Measurements from ENCODE around the gene MAPK8IP3.

The MAPK8IP3 gene

DNA sequence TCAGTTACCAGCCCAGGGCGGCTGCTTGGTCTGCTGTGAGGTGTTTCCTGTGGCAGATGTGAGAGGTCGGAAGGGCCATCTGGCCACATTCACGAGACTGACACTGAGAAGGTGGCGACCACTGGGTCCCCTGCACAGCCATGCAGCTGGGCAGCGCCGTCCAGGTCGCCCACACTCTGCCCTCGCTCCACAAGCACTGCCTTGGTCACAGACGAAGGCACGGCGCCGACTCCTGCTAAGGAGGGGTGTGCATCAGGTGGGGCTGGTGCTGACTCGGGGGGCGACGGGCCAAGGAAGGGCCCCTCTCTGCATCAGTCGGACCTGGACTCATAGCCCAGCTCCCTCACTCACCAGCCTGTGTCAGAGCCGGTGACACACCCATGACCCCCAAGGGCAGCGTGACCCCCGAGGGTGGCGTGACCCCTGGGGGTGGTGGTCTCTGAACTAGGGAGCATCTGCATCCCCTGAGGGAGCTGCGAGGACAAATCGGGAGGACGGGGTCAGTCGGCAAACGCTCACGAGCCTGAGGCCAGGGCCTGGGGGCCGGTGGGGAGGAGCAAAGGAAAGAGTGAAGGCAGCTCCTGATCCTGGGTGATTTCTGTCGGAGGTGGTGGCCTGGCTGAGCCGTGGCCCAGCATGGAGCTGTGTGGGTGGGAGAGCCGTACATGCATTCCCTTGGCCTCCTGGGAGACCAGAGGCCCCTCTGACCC lies 34.9 kb downstream of the MAPK8IP3 start:
- DNase-seq: no peak

DNA sequence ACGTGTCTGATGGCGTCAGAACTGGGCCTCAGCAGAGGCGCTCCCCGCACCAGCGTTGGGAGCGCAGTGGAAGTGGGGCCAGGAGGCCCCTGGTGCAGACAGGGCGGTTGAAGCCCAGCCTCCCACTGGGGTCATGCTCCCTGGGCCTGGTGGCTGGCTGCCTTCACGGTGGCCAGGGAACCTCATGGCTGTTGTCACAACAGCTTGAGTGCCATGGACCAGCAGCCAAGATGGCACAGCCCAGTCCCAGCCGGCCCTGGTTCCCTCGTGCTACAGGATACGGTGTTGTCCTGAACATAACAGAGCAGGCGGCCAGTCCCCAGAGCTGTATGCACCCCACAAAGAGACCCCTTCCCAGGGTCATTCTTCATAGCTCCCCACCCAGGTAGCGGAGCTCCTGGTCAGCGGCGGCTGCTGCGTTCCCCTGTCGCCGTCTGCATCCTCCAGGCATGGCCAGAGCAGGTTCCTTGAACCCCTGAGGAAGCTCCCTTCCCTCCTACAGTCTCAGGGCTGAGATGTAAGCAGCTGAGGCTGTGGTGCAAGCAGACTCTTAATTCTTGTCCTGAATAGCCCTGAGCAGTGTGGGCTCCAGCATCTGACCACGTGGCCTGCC lies 35.7 kb downstream of the MAPK8IP3 start:
- no peak for DNase-seq

DNA sequence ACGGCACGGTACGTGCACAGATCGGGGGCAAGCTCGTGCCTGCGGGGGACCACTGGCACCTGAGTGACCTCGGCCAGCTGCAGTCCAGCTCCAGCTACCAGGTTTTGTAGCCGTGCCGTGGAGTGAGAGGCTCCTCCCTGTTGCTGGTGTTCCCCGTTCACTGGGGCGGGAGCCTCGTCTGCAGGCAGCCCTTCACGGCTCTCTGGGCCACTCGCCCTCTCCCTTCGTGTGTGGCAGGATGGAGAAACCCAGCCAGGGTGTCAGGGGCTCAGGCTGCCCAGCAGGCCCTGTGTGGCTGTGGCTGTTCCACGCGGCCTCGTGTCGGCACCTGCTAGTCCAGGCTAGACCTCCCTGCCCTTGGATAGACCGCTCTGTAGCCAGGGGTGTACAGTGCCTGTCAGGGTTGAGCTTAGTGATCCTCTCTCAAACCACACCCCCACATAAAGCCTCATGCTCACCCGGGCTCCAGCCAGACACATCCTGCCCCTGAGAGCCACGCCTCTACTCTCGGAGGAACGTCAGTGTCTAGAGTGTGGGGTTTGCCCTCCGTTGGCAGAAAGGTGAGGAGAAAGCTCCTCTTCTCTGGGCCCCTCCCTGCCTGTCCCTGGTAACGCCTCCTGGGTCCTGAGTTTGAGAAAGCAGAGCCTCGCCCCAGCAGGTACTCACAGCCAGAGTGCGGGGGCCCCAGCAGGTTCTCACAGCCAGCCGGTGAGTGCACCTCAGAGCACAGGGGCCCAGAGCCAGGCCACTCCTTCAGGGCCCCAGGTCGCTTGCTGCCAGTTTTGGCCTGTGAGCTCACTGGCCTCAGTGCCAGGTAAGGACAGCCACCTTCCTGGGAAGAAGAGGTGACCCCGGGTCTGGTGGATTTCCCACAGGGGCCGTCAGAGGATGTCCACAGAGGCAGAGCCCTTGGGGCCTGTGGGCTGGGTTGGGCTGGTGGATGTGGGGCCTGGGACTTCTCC lies 37.7 kb downstream of the MAPK8IP3 start:
- DNase-seq: no peak

DNA sequence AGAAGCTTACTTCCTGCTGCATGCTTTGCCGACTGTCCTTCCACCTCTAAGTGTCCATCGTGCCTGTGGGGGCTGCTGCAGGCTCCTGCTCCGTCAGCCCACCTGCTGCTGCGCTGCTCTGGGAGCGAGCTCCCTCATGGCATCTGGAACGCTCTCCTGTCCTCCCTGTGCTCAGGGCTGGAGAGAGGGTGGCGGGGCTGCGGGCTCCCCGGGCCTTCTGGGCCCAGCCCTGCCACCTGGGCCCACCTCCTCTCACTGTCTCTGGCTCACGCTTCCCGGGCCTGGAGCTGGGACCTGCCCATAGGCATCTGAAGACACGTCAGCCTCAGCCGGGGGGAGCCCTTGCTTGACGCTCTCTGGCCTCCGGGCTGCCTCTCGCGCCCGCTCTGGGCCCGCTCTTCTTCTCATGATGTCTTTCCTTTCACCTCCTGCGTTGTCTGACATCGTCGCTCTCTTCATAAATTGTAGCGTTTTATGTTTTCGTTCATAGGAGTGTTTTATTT lies 38.4 kb downstream of the MAPK8IP3 start:
- no peak for DNase-seq

DNA sequence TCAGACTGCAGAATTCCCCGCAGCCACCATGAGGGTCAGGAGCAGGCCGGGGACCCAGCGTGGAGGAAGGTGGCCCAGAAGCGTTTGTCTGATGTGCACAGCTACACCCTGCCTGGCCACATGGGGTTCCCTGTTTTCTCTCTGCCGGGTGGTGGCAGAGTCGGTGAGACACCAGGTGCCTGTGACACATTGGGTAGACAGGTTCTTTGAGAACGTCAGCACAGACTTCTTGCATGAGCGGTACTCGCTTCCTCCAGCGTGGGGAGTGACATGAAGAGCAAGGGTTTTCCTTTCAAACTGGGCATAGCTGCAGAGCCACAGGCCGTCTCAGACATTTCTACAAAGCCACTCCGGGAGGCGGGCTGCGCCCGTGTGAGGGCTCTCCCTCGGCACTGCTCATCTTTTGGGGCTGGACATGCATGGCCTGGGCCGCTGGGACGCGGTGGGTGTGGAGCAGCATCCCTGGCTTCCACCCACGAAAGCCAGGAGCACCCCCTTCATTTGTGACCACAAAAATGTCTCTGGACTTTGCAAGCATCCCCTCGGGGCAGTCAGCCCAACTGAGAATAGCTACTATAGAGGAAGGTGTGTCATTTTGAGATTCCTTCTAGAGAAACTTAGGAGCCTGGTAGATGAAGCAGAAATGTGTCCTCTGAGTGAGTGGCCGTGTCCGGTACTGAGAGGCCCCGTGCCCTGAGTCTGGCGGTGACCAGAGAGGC lies 39.3 kb downstream of the MAPK8IP3 start:
- DNase-seq: no peak

DNA sequence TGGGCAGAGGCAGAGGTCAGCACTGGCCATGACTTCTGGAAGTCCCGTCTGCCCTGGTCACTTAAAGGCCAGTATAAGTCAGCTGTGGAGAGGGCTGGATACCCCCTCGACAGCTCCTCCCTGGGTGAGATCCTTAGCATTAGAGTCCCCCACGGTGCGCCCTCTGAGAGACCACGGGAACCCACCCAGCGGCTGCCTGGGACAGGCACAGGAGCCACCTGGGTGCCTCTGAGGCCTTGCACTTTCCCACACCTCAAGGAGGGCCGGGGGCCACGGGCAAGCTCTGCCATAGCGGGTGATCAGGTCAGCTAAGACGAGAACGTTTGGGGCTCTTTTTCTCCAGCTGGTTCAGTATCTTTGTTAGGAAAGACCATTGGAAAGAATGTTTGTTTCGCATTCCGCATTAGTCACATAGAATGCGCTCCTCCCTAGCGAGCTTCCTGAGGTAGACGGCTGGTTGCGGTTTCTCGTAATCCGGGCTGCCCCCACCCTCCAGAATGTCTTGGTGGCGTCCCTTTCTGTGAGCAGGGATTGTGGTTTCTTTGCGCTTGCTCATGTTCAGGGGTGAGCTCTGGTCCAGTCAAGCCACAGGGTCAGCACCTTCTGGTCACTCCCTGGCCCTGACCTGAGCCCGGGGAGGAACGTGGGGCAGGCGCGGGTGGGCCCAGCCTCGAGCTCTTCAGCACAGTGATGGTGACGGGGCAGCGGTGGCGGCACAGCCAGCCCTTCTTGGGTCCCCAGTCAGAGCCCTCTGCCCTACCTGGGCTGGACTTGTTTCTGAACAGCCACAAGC lies 40.1 kb downstream of the MAPK8IP3 start:
- no peak for DNase-seq

DNA sequence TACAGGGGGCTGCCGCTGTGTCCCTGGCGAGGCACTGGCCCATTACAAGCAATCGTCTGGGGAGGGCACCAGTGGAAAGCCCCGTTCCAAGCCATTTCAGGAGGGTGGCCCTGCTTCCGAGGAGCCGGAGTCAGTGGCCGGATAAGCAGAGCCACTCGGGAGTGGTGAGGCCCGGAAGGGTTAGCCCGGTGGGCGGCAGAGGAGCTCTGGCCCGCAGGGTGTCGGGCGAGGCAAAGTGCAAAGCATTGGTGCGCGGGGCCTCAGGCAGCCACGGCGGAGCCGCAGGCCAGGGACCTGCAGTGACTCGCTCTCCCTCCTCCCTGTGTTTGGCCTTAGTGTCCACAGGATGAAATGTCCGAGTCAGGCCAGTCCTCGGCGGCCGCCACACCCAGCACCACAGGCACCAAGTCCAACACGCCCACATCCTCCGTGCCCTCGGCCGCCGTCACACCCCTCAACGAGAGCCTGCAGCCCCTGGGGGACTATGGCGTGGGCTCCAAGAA lies 40.7 kb downstream of the MAPK8IP3 start:
- DNase-seq: no peak

DNA sequence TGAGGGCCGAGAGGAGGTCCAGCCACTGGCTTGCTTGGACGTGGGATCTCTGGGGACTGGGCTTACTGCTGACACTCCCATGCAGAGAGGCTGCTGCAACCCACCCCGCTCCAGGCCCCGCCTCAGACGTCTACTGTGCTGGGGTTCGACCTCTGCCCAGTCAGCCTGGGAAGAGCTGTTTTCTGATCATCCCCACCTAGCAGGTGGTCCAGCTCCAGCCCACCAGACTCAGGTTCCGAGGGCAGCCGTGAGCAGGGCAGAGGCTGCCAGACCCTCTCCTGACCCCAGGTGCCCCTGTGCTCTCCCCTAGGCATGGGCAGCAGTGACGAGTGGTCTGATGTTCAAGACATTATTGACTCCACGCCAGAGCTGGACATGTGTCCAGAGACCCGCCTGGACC lies 41.9 kb downstream of the MAPK8IP3 start:
- DNase-seq: no peak

DNA sequence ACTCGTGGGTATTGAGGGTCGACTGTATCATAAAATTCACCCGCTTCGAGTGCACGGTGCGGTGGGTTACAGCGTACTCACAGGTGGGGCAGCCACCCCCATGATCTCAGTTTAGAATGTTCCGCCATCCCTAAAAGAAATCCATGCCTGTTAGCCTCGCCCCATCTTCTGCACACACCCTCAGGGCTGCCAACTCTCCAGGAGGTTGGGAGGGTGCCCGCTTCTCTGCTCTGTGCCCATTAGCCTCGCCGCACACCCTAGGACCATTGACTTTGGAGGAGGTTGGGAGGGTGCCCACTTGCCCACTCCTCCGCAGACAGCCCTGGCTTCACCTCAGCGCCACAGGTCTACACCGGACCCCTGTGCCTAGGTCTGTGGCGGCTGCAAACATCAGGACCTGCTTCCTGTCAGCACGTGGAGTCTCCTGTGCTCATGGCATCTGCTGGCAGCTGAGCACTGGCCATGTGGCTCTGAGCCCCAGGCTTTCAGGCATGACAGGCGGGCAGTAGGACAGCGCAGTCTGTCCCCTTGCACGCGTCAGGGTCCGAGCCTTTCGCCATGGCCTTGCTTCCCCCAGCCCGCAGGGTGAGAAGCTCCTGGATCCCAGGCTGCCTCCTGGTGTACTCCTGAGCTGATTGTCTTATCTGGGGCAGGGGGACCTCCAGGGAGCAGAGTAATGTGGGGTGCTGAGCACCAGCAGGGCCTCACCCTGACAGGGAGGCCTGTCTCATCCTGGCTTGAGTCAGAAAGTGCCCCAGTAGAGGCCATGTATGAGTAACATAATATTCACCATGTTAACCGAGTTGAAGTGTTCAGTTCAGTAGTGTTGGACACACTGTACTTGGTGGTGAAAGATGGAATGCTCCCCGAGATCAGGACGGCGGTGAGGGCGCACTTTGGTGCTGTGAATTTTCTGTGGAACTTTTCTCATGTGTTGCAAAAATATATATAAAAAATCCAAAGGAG lies 43.4 kb downstream of the MAPK8IP3 start:
- no peak for DNase-seq

DNA sequence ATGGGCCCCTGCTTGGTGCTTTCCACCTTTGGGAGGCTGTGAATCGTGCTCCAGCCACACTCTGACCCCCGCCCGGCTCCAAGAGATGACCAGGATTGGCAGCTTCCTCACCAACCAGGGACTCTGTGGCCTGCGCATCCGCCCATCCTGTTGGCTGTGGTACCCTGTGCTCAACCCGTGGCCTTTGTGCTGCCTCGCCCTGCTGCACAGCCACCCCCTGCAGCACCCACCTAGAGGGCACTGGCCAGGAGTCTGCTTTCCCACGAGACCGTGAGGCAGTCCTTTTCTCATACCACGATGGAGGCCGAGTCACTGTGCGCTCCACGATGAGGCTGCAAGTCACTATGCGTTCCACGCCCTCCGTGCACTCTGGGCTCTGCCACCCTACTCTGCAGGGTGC lies 46.0 kb downstream of the MAPK8IP3 start:
- no peak for DNase-seq

DNA sequence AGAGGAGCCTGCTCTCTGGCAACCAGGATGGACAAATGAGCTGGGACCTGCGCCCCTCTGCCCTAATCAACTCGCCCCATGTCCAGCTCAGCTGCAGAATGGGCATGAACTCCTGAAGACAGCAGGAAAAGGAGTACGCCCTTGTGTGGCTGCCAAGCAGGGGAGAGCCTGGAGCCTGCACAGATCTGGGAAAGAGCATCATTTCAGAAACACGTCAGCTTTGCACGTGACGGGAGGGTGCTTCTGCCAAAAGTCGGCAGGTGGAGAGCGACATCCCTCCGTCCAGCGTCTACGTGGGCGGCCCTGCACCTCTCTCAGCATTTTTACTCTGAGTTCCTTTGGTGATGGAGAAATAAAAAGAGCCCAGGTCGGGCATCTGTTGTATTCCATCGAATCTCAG lies 46.9 kb downstream of the MAPK8IP3 start:
- no peak for DNase-seq

DNA sequence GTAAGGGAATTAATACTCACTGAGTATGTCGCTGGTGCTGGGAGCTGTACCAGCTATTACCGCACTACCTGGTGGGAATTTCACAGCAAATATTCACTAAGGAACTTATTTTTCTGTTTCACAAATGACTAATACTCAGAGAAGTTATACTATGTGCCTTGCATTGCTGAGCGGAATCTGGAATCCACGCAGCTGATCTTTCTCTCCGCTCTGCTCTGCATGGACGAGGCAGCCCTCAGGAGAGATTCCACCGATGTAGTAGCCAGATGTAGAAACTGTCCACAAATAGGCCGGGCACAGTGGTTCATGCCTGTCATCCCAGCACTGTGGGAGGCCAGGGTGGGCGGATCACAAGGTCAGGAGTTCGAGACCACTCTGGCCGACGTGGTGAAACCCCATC lies 48.2 kb downstream of the MAPK8IP3 start:
- DNase-seq: no peak

DNA sequence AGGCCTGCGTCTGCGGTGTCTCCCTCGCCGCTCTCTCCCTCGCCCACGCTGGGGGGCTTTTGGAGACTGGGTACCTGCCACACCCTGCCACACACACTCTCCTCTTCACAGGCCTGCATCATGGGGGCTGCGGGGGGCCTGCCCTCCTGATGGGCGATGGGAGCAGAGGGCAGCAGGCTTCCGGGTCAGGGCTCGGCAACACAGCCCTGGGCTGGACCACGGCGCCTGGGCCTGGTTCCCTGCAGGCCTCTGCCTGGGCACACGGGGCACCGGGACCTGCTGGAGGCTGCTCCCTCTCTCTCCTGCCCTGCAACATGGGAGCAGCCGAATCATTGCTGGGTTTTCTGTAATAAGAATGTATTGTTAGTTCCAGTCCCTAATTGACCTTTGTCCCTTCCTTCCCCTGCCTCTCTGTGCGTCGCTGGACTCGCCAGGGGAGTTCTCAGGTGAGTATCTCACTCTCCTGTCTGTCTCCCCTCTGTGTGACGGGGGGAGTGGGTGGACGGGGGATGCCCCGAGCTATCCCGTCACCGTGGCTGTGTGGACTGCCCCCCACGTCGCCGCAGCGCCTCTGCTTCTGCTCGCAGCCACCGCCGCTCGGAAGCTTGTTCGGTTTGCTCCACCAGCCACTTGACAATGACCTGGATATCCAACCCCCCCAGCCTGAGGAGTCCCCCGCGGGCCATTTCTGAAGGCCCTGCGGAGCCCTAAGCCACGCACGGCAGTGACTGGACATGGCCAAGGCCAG lies 51.9 kb downstream of the MAPK8IP3 start:
- DNase-seq: no peak

DNA sequence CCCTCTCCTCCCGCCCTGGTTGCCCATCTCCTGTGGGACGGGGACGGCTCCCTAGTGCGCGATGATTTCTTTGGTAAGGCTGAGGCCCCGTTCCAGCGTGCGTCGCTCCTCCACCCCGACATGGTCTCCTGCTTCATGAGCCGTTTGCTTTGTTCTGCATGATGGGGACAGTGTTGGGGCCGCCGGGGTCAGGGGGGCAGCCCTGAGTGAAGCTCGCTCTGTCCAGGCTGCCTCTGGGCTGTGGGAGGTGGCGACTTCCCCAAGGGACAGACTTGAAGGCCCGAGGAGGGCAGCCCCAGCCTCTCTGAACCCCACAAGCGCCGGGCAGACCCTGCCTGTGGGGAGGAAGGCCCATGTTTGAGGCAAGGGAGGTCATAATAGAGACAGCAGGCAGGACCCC lies 52.9 kb downstream of the MAPK8IP3 start:
- DNase-seq: no peak

DNA sequence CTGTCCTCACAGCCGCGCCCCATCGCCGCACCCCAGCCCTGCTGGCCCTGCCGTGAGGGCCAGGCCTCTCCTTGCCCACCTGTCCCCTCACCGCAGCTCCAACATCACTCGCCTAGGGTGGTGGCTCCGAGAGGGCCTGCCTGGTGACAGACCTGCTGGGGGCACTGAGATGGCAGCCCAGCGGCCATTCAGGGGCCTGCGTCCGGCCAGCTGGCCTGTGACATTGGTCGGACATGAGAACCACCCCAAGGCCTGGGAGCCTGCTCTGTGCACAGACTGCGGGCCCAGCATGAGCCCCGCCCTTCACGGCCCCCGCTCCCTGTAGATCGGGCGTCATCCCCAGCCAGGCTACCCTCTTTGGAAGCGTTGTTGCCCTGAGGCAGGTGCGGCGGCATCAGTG lies 53.5 kb downstream of the MAPK8IP3 start:
- DNase-seq: no peak

DNA sequence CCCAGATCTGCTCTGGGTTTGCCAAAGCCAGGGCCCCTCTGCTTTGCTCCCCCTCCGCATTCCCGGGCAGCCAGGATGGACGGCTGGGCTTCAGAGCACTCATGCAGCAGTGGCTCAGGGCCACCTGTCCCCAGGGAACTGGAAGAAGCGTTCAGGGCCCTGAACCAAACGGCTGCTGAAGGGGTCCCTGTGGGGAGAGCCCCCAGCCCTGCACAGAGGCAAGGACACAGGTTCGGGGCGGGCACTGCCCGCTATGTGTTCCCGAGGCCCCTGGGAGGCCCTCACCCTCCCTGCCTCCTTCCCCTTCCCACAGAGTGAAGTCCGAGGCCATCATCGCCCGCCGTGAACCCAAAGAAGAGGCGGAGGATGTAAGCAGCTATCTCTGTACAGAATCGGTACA lies 54.9 kb downstream of the MAPK8IP3 start:
- DNase-seq: no peak

DNA sequence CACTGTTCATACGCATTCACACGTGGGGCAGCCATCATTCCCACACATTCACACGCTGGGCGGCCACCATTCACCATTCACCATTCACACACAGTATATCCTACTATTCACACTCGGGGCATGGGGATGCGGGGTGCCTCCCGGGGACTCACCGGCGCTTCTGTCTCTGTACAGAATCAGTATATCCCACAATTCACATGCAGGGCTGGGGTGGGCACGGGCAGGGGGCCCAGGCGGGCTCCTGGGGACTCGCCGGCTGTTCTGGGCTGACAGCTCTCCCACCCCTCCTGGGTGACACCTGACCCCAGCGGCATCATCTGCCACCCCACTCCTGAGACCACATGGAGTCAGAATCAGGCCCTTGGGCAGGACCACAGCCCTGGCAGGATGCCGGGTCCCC lies 55.8 kb downstream of the MAPK8IP3 start:
- DNase-seq: no peak

DNA sequence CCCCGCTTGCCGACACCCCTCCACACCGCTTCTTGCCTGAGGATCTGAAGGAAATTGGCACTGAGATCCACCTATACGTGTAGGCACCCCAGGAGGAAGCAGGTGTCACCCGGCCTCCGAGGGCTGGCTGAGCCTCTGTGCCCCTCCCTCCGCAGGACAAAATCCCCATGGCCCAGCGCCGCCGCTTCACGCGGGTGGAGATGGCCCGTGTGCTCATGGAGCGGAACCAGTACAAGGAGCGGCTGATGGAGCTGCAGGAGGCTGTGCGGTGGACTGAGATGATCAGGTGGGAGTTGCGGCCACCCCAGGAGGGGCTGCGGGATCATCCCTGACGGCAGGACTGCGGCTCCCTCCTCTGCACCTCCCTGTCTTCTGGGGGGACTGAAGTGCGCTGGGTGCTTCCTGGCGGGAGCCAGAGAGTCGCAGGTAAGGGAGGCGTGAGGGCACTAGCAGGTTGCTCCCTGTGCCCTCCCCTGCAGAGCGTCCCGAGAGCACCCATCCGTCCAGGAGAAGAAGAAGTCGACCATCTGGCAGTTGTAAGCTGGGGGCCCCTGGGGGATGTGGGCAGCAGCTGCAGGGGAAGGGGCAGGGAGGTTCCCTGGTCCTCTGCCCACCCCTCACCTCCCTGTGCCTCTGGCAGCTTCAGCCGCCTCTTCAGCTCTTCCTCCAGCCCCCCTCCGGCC lies 56.3 kb downstream of the MAPK8IP3 start:
- peak; percentile 74 for DNase-seq

DNA sequence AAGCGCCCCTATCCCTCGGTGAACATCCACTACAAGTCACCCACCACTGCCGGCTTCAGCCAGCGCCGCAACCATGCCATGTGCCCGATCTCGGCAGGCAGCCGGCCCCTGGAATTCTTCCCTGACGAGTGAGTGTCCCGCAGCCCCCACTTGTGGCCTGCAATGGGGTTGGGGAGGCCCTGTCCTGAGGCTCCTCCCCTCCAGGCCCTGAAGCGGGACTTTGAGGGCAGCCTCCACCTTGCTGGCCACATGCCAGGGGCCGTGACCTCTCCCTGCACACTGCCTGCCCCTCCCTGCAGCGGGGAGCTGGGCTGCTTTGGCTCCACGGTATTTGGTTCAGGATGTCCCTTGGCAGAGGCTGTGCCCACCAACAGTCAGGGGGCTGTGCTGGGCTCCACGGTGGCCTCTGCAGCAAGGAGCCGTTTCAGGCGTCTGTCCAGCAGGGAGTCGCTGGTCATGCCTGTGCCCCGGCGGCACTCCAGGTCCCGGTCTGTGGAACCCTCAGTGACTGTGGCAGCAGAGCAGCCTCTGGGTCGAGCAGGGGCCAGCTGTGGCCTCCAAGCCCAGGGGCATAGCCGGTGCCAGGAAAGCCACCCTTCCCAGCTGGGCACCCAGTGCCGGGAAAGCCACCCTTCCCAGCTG lies 57.0 kb downstream of the MAPK8IP3 start:
- no peak for DNase-seq
